Measurements from ENCODE around the gene ISCA1. TPM values are rescaled to one million over a fixed set of nuclear protein-coding genes. Genes with fewer than 3 reads are reported as not detected.

ISCA1 gene
- total RNA-seq, 1 experiment from 2014 or later: 42.5 TPM

DNA sequence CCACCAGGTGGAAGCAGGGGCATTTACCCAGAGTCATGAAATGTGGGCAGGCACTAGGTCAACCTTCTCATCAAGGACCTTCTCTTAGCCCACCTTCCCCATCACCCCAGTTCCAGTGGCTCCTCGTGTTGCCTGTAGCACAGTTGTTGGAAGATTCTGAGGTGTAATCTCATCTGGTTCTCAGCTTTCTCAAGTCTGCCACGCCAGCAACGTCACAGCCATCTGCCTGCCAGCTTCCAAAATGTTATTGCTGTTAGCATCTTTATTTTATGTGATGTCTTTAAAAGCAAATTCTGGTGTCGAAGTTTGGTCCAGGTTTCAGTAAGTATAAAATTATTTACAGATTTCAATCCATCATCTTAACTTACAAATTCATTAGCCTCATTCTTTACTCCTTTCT is 33.6 kb downstream of the ISCA1 start:
- ChIA-PET CTCF (interaction anchor here (0.6 kb wide), 1 partner anchor 583 kb away, joined by 4 read pairs; no protein-coding TSS in a partner anchor), POLR2A (ENCODE audit: low non-redundant PET) (no interaction called here)
- no TSS peak for BruUV-seq (replicated peaks)
- no peak overlapping the region for H3K27ac ChIP-seq (ENCODE audit: low read depth, low read length, poor library complexity, severe bottlenecking)
- intact Hi-C loops (cut with micrococcal nuclease; ENCODE audit: unreplicated experiment): loop anchor here (10.0 kb wide), 1 partner anchor 424 kb away; no protein-coding TSS in a partner anchor
- H3K27me3 ChIP-seq (replicated peaks; ENCODE audit: insufficient read depth, low read depth, low read length, poor library complexity): no peaks in the 10 kb centered on the region
- no peaks in the 10 kb centered on the region for H3K36me3 ChIP-seq (ENCODE audit: insufficient read depth, low read length, poor library complexity, severe bottlenecking)
- H3K4me3 ChIP-seq (ENCODE audit: low read depth, low read length, poor library complexity, severe bottlenecking): no peak overlapping the region
- DNase-seq (ENCODE audit: low spot score): no peak
- no peaks in the 10 kb centered on the region for H3K9me3 ChIP-seq (ENCODE audit: low read depth, low read length, poor library complexity, severe bottlenecking)
- no peaks in the 10 kb centered on the region for H3K4me1 ChIP-seq (ENCODE audit: insufficient read depth, low read length, poor library complexity, severe bottlenecking)
- no peak for TF ChIP-seq EZH2 (IDR thresholded peaks at IDR 0.05; ENCODE audit: borderline replicate concordance, low read depth, low read length, poor library complexity, severe bottlenecking)
- TF ChIP-seq, protein P1, sequence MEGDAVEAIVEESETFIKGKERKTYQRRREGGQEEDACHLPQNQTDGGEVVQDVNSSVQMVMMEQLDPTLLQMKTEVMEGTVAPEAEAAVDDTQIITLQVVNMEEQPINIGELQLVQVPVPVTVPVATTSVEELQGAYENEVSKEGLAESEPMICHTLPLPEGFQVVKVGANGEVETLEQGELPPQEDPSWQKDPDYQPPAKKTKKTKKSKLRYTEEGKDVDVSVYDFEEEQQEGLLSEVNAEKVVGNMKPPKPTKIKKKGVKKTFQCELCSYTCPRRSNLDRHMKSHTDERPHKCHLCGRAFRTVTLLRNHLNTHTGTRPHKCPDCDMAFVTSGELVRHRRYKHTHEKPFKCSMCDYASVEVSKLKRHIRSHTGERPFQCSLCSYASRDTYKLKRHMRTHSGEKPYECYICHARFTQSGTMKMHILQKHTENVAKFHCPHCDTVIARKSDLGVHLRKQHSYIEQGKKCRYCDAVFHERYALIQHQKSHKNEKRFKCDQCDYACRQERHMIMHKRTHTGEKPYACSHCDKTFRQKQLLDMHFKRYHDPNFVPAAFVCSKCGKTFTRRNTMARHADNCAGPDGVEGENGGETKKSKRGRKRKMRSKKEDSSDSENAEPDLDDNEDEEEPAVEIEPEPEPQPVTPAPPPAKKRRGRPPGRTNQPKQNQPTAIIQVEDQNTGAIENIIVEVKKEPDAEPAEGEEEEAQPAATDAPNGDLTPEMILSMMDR (conservative IDR thresholded peaks at IDR 0.05; ENCODE audit: low read depth, low read length): no peak

DNA sequence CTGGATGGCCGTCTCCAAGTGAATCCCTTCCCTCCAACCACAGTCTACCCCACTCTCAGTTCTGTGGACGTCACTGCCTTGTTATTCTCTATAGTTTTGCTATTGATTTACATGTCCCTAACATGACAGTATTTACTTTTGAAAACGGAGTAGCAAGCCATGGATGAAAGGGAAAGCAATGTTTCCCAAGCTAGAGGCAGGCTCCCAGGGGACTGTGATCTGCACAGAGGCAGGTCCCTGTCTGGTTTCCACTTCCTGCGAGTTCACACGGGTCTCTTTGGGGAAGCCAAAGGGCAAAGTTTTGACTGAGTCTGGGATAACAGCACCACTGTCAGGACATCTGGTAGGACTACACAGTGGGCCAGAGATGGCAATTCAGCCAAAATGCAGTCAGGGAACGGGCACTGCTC is 35.6 kb downstream of the ISCA1 start:
- no peak overlapping the region for H3K27ac ChIP-seq (ENCODE audit: low read depth, low read length, poor library complexity, severe bottlenecking)
- BruUV-seq (replicated peaks): no TSS peak
- H3K9me3 ChIP-seq (ENCODE audit: low read depth, low read length, poor library complexity, severe bottlenecking): no peaks in the 10 kb centered on the region
- no peak overlapping the region for H3K4me3 ChIP-seq (ENCODE audit: low read depth, low read length, poor library complexity, severe bottlenecking)
- intact Hi-C loops (cut with micrococcal nuclease; ENCODE audit: unreplicated experiment): loop anchor here (10.0 kb wide), 1 partner anchor 422 kb away; no protein-coding TSS in a partner anchor
- peak; percentile 43 for DNase-seq (ENCODE audit: low spot score)
- no peaks in the 10 kb centered on the region for H3K4me1 ChIP-seq (ENCODE audit: insufficient read depth, low read length, poor library complexity, severe bottlenecking)
- H3K36me3 ChIP-seq (ENCODE audit: insufficient read depth, low read length, poor library complexity, severe bottlenecking): no peaks in the 10 kb centered on the region
- ChIA-PET CTCF (no interaction called here), POLR2A (ENCODE audit: low non-redundant PET) (no interaction called here)
- TF ChIP-seq, protein P1 (conservative IDR thresholded peaks at IDR 0.05; ENCODE audit: low read depth, low read length): peak; percentile 22; the same call in 1 of the 2 replicates
- no peak for TF ChIP-seq EZH2 (IDR thresholded peaks at IDR 0.05; ENCODE audit: borderline replicate concordance, low read depth, low read length, poor library complexity, severe bottlenecking)
- no peaks in the 10 kb centered on the region for H3K27me3 ChIP-seq (replicated peaks; ENCODE audit: insufficient read depth, low read depth, low read length, poor library complexity)

DNA sequence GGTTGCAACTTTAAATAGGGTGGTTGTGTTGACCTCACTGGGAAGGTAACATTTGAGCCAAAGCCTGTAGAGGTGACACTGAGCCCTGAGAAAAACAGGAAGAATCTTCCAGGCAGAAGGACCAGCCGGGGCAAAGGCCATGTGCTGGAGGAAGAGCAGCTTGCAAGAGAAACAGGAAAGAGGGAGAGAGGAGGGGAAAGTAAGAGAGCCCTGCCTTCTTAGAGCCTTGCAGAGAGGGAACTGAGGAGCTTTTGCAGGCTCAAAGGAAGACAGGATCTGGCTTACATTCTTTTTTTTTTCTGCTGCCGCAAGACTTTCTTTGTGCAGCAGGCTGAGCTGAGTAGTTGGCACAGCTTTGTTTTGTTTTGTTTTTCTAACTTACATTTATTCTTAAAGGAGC is 40.3 kb downstream of the ISCA1 start:
- H3K9me3 ChIP-seq (ENCODE audit: low read depth, low read length, poor library complexity, severe bottlenecking): no peaks in the 10 kb centered on the region
- no peak overlapping the region for H3K4me3 ChIP-seq (ENCODE audit: low read depth, low read length, poor library complexity, severe bottlenecking)
- H3K4me1 ChIP-seq (ENCODE audit: insufficient read depth, low read length, poor library complexity, severe bottlenecking): no peaks in the 10 kb centered on the region
- no peaks in the 10 kb centered on the region for H3K27me3 ChIP-seq (replicated peaks; ENCODE audit: insufficient read depth, low read depth, low read length, poor library complexity)
- intact Hi-C loops (cut with micrococcal nuclease; ENCODE audit: unreplicated experiment): loop anchor here (10.0 kb wide), 1 partner anchor 417 kb away; no protein-coding TSS in a partner anchor
- TF ChIP-seq EZH2 (IDR thresholded peaks at IDR 0.05; ENCODE audit: borderline replicate concordance, low read depth, low read length, poor library complexity, severe bottlenecking): no peak
- TF ChIP-seq, protein P1 (conservative IDR thresholded peaks at IDR 0.05; ENCODE audit: low read depth, low read length): no peak
- CTCF ChIA-PET: no interaction called here
- H3K27ac ChIP-seq (ENCODE audit: low read depth, low read length, poor library complexity, severe bottlenecking): no peak overlapping the region
- no peaks in the 10 kb centered on the region for H3K36me3 ChIP-seq (ENCODE audit: insufficient read depth, low read length, poor library complexity, severe bottlenecking)
- no TSS peak for BruUV-seq (replicated peaks)
- POLR2A ChIA-PET (ENCODE audit: low non-redundant PET): interaction anchor here (0.6 kb wide), 1 partner anchor 363 kb away, joined by 3 read pairs; no protein-coding TSS in a partner anchor
- no peak for DNase-seq (ENCODE audit: low spot score)
